Glutamatergic neuron (in vitro differentiated cells): ENCODE data around the gene IGSF9. TPM values are rescaled to one million over a fixed set of nuclear protein-coding genes. Genes with fewer than 3 reads are reported as not detected.

Experiments used
- DNase-seq: peaks from one replicate; pipeline ENCODE4 v3.0.0; 2022
- H3K27ac Mint-ChIP-seq: one replicate; pipeline ENCODE4 v1.8.0; 2020; ENCODE audit warnings: mild to moderate bottlenecking, mixed read lengths, inconsistent platforms; ENCODE audit not compliant: unreplicated experiment
- H3K27me3 Mint-ChIP-seq: one replicate; pipeline ENCODE4 v1.8.0; 2020; ENCODE audit warnings: mild to moderate bottlenecking, moderate library complexity, mixed read lengths, inconsistent platforms; ENCODE audit not compliant: unreplicated experiment
- H3K36me3 Mint-ChIP-seq: one replicate; pipeline ENCODE4 v1.8.0; 2020; ENCODE audit warnings: mild to moderate bottlenecking, mixed read lengths, inconsistent platforms; ENCODE audit not compliant: unreplicated experiment
- H3K4me1 Mint-ChIP-seq: one replicate; pipeline ENCODE4 v1.8.0; 2020; ENCODE audit warnings: mild to moderate bottlenecking, low read depth, mixed read lengths, inconsistent platforms; ENCODE audit not compliant: unreplicated experiment
- H3K4me3 Mint-ChIP-seq: one replicate; pipeline ENCODE4 v1.8.0; 2020; ENCODE audit warnings: mild to moderate bottlenecking, mixed read lengths, inconsistent platforms; ENCODE audit not compliant: unreplicated experiment
- H3K9me3 Mint-ChIP-seq: one replicate; pipeline ENCODE4 v1.8.0; 2020; ENCODE audit warnings: mild to moderate bottlenecking, moderate library complexity, mixed read lengths, inconsistent platforms; ENCODE audit not compliant: unreplicated experiment
- CTCF ChIP-seq: fragments of 200-600 bp; sonication (generic); IDR thresholded peaks from one replicate; pipeline ENCODE4 v1.5.0; 2021; ENCODE audit not compliant: partially characterized antibody, unreplicated experiment
- total RNA-seq: library from RNA; stranded (reverse); fragmentation: NEBNext Ultra II Directional; extraction: Animal tissue kit (Norgen Biotek cat#: 25700); gene quantifications from one replicate; pipeline ENCODE4 v1.2.1, GENCODE V29; 2021; ENCODE audit not compliant: unreplicated experiment

IGSF9 gene
- total RNA-seq, 1 donor from 2014 or later, result 23.4 TPM

DNA sequence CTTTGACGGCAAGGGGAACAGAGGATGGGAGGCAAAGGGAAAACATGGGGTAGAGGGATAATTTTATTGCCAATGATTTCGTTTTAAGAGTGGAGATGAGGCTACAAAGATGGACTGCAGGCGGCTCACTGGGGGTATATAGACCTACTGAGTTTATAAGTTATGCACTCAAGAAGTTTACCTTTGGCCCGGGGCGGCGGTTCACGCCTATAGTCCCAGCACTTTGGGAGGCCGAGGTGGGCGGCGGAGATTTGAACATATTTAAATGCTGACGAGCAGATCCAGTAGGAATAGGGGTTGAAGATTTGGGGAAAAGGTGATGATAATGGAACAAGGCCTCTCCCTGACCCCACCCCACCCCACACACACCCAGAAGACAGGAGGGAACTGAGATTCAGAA, 16.8 kb upstream of the IGSF9 start:
- no peak for DNase-seq
- peaks cover 3% of the 10 kb centered on the region for H3K27me3 Mint-ChIP-seq
- H3K4me1 Mint-ChIP-seq, result no peaks in the 10 kb centered on the region
- no peak overlapping the region for H3K27ac Mint-ChIP-seq
- TF ChIP-seq CTCF, result no peak
- peaks cover 3% of the 10 kb centered on the region for H3K9me3 Mint-ChIP-seq
- no peak overlapping the region for H3K4me3 Mint-ChIP-seq
- H3K36me3 Mint-ChIP-seq, result no peaks in the 10 kb centered on the region

GRCh38 chr1:159961636-159962035, 16.2 kb upstream of the IGSF9 start:
- H3K36me3 Mint-ChIP-seq, result no peaks in the 10 kb centered on the region
- no peak overlapping the region for H3K27ac Mint-ChIP-seq
- no peak for DNase-seq
- H3K4me3 Mint-ChIP-seq, result no peak overlapping the region
- H3K27me3 Mint-ChIP-seq, result peaks cover 3% of the 10 kb centered on the region
- no peaks in the 10 kb centered on the region for H3K4me1 Mint-ChIP-seq
- TF ChIP-seq CTCF, result no peak
- peaks cover 3% of the 10 kb centered on the region for H3K9me3 Mint-ChIP-seq

GRCh38 chr1:159960721-159961381, 15.4 kb upstream of the IGSF9 start:
- Mint-ChIP-seq H3K4me1 (no peaks in the 10 kb centered on the region), H3K9me3 (peaks cover 3% of the 10 kb centered on the region), H3K27me3 (peaks cover 3% of the 10 kb centered on the region), H3K36me3 (no peaks in the 10 kb centered on the region), H3K27ac (no peak overlapping the region), H3K4me3 (no peak overlapping the region)
- no peak for TF ChIP-seq CTCF
- DNase-seq, result no peak

GRCh38 chr1:159959451-159959850, 14.0 kb upstream of the IGSF9 start:
- TF ChIP-seq CTCF, result no peak
- peaks cover 3% of the 10 kb centered on the region for H3K9me3 Mint-ChIP-seq
- H3K4me1 Mint-ChIP-seq, result no peaks in the 10 kb centered on the region
- H3K36me3 Mint-ChIP-seq, result no peaks in the 10 kb centered on the region
- no peak overlapping the region for H3K27ac Mint-ChIP-seq
- DNase-seq, result no peak
- H3K27me3 Mint-ChIP-seq, result peaks cover 3% of the 10 kb centered on the region
- H3K4me3 Mint-ChIP-seq, result no peak overlapping the region

GRCh38 chr1:159958719-159959380, 13.4 kb upstream of the IGSF9 start:
- Mint-ChIP-seq H3K27ac (no peak overlapping the region), H3K9me3 (peaks cover 3% of the 10 kb centered on the region), H3K4me1 (no peaks in the 10 kb centered on the region), H3K27me3 (peaks cover 5% of the 10 kb centered on the region), H3K36me3 (no peaks in the 10 kb centered on the region), H3K4me3 (no peak overlapping the region)
- DNase-seq, result no peak
- TF ChIP-seq CTCF, result no peak
